Transverse colon (tissue), 4 donors: ENCODE results near the gene FAM107B. TPM values are rescaled to one million over a fixed set of nuclear protein-coding genes. Genes with fewer than 3 reads are reported as not detected.
A peak's percentile ranks its signal among the peaks of the same experiment; 100 is the strongest.

Experiments
- DNase-seq: peaks from one replicate; pipeline ENCODE4 v3.0.0-alpha.2; 2019
- H3K27ac ChIP-seq, 4 donors: fragments of 200-600 bp; sonication (generic); 2 replicates each; pipeline ENCODE4 v1.5.1; 2016 to 2018; ENCODE audit warnings: inconsistent platforms in 4 of 4
- H3K27me3 ChIP-seq: fragments of 200-600 bp; sonication (generic); 2 replicates; pipeline ENCODE4 v1.5.1; 2017; ENCODE audit warnings: inconsistent platforms
- H3K36me3 ChIP-seq, 4 donors: fragments of 200-600 bp; sonication (generic); 2 replicates each; pipeline ENCODE4 v1.5.1; 2017 to 2019; ENCODE audit warnings: inconsistent platforms in 4 of 4
- H3K4me1 ChIP-seq, 4 donors: fragments of 200-600 bp; sonication (generic); 2 replicates each; pipeline ENCODE4 v1.5.1; 2017 to 2020; ENCODE audit warnings: inconsistent platforms in 4 of 4
- H3K4me3 ChIP-seq, 4 donors: fragments of 200-600 bp; sonication (generic); 1 replicate in 1 of 4; 2 replicates in 3 of 4; pipeline versions ENCODE4 v1.5.1 to v1.6.1; 2017 to 2019; ENCODE audit warnings: inconsistent platforms in 4 of 4
- H3K9me3 ChIP-seq, 2 donors: fragments of 200-600 bp; sonication (generic); 2 replicates each; pipeline ENCODE4 v1.5.1; 2017 to 2019; ENCODE audit warnings: inconsistent platforms in 2 of 2
- EP300 ChIP-seq: sonication (generic); formaldehyde crosslinking; IDR thresholded peaks from one replicate; pipeline ENCODE4 v1.6.1; 2017; ENCODE audit warnings: antibody characterized with exemption, low read depth
- POLR2A ChIP-seq: fragments of 450-650 bp; IDR thresholded peaks from one replicate; pipeline ENCODE4 v1.6.1; 2016; ENCODE audit warnings: antibody characterized with exemption, mild to moderate bottlenecking, moderate library complexity
- POLR2AphosphoS5 ChIP-seq, 3 donors: sonication (generic); formaldehyde crosslinking; IDR thresholded peaks; one replicate each; pipeline ENCODE4 v1.6.1; 2016; ENCODE audit warnings: antibody characterized with exemption in 3 of 3
- WGBS, 2 donors: methylation state at CpG; one replicate each; pipeline ENCODE4 v1.1.5; 2018; ENCODE audit warnings: low coverage in 1 of 2; 5-methylcytosine and 5-hydroxymethylcytosine counted together
- in situ Hi-C, 4 donors: fragments of 200-750 bp; cut with MboI; loops; one replicate each; pipeline versions ENCODE4 v1.15.0 to v1.15.1; 2017; ENCODE audit warnings: low sequenced_read_pairs in 3 of 4, low pct_ligation_motif_present in 1 of 4, low pct_unique_long_range_greater_than_20kb in 1 of 4
- intact Hi-C: fragments of 100-400 bp; cut with DNase I; formaldehyde crosslinking; loops from one replicate; pipeline ENCODE4 v1.15.1; 2023; ENCODE audit warnings: low total_unique reads
- total RNA-seq, 4 donors: library from RNA; depleted of rRNA; stranded (reverse); fragments of >200 nt; gene quantifications; one replicate each; pipeline ENCODE4 v1.1.0, GENCODE V29; 2016
- TF ChIP-seq, protein P1 (sequence below), 5 experiments: fragments of 200-600 bp in 3 of 5; fragments of 450-650 bp in 2 of 5; sonication (generic) in 3 of 5; IDR thresholded peaks; 1 replicate in 2 of 5; 2 replicates in 3 of 5; pipeline ENCODE4 v1.5.1; 2016 to 2017; ENCODE audit warnings: antibody characterized with exemption in 5 of 5, inconsistent platforms in 3 of 5, mild to moderate bottlenecking in 2 of 5, moderate library complexity in 1 of 5

FAM107B gene
- total RNA-seq, 4 donors from 2014 or later: 23.9 to 71.0 (median 52.8) TPM

DNA sequence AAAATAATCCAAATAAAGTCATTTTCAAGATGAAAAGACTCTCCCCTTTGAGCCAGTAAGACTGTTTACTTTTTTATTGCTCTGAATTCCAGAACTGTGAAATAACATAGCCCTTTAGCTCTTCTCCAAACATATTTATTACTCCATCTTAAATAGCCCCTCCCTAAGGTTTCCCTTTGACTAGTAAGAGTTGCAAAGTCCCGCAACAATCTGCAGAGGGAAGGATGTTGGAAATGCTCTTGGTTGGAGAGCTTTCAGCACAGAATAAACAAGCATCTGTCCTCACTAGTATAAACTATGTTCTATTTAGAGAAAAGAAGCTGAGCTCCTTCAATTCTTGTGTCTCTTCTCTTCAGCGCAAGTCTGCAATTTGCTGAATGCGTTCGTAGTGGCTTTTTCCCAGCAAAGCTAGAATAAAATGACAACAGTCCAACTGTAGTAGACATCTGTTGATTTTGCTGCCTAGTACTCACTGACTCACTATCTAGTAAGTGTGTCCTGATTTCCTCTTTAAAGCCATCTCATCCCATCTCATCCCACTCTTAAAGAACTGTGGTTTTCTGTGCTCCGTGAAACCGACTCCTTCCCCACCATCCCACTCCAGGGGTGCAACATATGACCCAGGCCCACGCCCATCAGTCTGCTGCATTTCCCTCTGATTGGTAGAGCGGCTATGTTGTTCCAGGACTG, 104.0 kb downstream of the FAM107B start:
- DNase-seq: no peak
- Histone ChIP-seq H3K9me3 (no peaks in the 10 kb centered on the region), H3K4me1 (peaks cover 0 to 45% (median 33%) of the 10 kb centered on the region in 4 donors), H3K27me3 (no peaks in the 10 kb centered on the region), H3K4me3 (no peak overlapping the region), H3K36me3 (no peaks in the 10 kb centered on the region), H3K27ac (peak overlapping the region; percentile 63 to 78 (median 74))
- intact Hi-C loops: no loop called here
- WGBS, 2 donors: 61 to 70% methylated on average over 3 to 8 of the region's 8 CpGs
- TF ChIP-seq POLR2AphosphoS5 (IDR thresholded peaks at IDR 0.05): peak; percentile 37 to 68 (median 60)
- TF ChIP-seq, protein P1, sequence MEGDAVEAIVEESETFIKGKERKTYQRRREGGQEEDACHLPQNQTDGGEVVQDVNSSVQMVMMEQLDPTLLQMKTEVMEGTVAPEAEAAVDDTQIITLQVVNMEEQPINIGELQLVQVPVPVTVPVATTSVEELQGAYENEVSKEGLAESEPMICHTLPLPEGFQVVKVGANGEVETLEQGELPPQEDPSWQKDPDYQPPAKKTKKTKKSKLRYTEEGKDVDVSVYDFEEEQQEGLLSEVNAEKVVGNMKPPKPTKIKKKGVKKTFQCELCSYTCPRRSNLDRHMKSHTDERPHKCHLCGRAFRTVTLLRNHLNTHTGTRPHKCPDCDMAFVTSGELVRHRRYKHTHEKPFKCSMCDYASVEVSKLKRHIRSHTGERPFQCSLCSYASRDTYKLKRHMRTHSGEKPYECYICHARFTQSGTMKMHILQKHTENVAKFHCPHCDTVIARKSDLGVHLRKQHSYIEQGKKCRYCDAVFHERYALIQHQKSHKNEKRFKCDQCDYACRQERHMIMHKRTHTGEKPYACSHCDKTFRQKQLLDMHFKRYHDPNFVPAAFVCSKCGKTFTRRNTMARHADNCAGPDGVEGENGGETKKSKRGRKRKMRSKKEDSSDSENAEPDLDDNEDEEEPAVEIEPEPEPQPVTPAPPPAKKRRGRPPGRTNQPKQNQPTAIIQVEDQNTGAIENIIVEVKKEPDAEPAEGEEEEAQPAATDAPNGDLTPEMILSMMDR (IDR thresholded peaks at IDR 0.05): no peak
- in situ Hi-C loops: no loop called here

DNA sequence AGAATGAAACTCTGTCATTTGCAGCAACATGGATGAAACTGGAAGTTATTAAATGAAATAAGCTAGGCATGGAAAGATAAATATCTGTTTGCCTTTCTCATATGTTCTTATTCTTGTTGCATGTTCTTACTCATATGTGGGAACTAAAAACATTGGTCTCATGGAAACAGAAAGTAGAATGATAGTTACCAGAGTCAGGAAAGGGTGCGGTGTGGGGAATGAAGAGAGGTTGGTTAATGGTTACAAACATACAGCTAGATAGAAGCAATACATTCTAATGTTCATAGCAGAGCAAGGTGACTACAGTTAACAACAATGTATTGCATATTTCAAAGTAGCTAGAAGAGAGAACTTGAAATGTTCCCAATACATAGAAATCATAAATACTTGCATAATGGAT, 105.1 kb downstream of the FAM107B start:
- no peak for TF ChIP-seq EP300
- TF ChIP-seq POLR2A: no peak
- TF ChIP-seq, protein P1 (IDR thresholded peaks at IDR 0.05): no peak
- TF ChIP-seq POLR2AphosphoS5 (IDR thresholded peaks at IDR 0.05): no peak
- Histone ChIP-seq H3K4me3 (no peak overlapping the region), H3K9me3 (no peaks in the 10 kb centered on the region), H3K27ac (peak overlapping the region in 2 of 4 donors; percentile 75 to 78), H3K4me1 (peaks cover 0 to 52% (median 37%) of the 10 kb centered on the region in 4 donors), H3K36me3 (no peaks in the 10 kb centered on the region), H3K27me3 (no peaks in the 10 kb centered on the region)
- DNase-seq: no peak
- in situ Hi-C loops (no loop called here), intact Hi-C loops (no loop called here)
- WGBS, 2 donors: 43 to 65% methylated on average over 1 of the region's 1 CpG

DNA sequence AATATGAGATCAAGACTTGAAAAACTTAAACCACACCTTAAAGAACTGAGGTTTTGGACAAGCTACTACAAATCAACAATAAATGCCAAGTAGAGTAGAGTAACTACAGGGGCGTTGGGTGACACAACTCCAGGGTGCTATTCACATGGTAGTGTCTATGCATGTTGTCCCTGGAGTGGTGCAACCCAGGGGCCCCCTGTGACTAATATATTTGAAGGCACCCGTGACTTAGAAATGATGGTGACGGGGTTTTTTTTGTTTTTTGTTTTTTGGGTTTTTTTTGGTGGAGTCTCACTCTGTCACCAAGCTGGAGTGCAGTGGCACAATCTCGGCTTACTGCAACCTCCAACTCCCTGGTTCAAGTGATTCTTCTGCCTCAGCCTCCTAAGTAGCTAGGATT, 106.9 kb downstream of the FAM107B start:
- 87% methylated on average over 4 of the region's 4 CpGs; no CpG with 5 or more reads in 1 of the 2 donors for WGBS, 2 donors

DNA sequence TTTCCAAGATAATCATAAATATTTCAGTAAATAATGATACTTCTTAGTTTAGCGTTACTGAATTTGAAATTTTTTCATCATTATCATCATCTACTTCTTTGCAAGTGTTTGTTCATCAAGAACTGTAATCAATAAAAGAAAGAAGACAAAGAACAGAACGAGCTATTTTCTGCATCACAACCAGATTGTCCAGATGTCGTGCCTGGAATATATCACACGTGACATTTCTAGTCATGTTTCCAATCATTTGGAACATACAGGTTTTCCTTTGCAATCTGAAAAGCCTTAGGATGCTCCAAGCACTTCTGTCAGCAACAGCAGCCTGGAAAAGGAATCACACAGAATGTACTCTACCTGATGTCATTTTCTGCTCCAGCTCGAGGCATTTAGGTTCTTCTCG, 107.4 kb downstream of the FAM107B start:
- peaks cover 0 to 38% (median 24%) of the 10 kb centered on the region in 4 donors for H3K4me1 ChIP-seq
- in situ Hi-C loops: no loop called here
- no peak overlapping the region for H3K27ac ChIP-seq

More for the DNA sequence above, 106.9 kb downstream of the FAM107B start:
- no peaks in the 10 kb centered on the region for H3K9me3 ChIP-seq
- peaks cover 0 to 38% (median 26%) of the 10 kb centered on the region in 4 donors for H3K4me1 ChIP-seq
- in situ Hi-C loops (no loop called here), intact Hi-C loops (no loop called here)
- TF ChIP-seq EP300 (no peak), POLR2A (no peak), POLR2AphosphoS5 (IDR thresholded peaks at IDR 0.05) (no peak)
- TF ChIP-seq, protein P1 (IDR thresholded peaks at IDR 0.05): no peak
- H3K36me3 ChIP-seq: no peaks in the 10 kb centered on the region
- no peak for DNase-seq
- no peak overlapping the region for H3K27ac ChIP-seq
- no peaks in the 10 kb centered on the region for H3K27me3 ChIP-seq
- H3K4me3 ChIP-seq: no peak overlapping the region

More for the DNA sequence above, 107.4 kb downstream of the FAM107B start:
- H3K4me3 ChIP-seq: no peak overlapping the region
- no peaks in the 10 kb centered on the region for H3K36me3 ChIP-seq
- intact Hi-C loops: no loop called here
- no peaks in the 10 kb centered on the region for H3K9me3 ChIP-seq
- TF ChIP-seq EP300: peak; percentile 22
- TF ChIP-seq POLR2A: no peak
- TF ChIP-seq, protein P1 (IDR thresholded peaks at IDR 0.05): no peak
- peak; percentile 78 to 97 (median 88) for TF ChIP-seq POLR2AphosphoS5 (IDR thresholded peaks at IDR 0.05)
- DNase-seq: no peak
- H3K27me3 ChIP-seq: no peaks in the 10 kb centered on the region
- WGBS, 2 donors: 71 to 79% methylated on average over 6 of the region's 6 CpGs
